Smooth muscle cell of the coronary artery (primary cell): ENCODE measurements around the gene SPACDR. TPM values are rescaled to one million over a fixed set of nuclear protein-coding genes. Genes with fewer than 3 reads are reported as not detected.

ENCODE experiments used
- total RNA-seq: library from RNA; depleted of rRNA; stranded (reverse); fragments of >200 nt; gene quantifications from 2 replicates; pipeline ENCODE4 v1.2.3, GENCODE V29; 2014; ENCODE audit warnings: low replicate concordance

SPACDR gene
- total RNA-seq: 0.38 and 0.70 TPM in 2 replicates

GRCh38 chr7:100464210-100464660 is at the start of gene SPACDR:
Gene SPACDR, minus strand, starts transcription at chr7:100464260. Its CDS starts 235 bp downstream, at chr7:100464025.

DNA sequence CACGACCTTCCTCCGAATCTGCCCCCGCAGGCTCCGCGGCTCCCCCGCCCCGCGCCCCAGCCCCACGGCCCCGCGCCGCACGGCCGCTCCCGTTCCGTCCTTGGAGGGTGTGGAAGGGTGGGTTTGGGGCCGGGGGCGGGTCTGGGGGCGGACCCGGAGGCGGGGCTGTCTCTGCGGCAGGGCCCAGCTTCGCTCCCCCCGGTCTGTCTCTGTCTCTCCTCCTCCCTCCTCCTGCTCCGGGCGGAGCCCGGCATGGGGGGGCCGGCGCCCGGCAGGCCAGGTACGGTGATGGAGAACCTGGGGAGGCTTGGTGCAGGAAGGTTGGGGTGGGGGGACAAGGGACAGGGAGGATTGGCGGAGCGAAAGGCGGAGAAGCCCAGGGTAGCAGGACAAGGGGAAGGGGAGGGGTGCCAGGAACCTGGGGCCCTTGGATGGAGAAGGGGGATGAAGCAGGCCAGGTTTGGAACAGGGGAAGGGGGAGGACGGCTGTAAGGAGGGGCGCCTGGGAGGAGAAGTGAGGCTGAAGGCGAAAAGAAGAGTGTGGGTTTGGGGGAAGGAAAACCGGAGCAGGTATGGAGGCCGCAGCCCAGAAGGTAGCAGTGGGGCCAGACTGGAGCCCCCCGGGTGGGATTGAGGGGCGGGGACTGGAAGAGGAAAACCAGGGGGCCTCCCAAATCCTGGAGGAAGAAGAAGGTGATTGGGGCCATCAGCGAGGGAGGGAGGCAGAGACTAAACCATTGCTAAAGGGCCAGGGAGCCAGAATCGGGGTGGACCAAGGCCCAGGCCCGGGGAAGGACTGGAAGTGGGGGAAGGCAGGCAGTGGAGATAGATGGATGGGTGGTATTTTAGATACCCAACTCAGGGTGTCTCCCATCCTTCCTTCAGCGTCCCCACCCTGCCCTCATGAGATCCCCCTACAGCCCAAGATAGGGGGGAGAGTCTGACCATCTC is 19.9 kb upstream of the SPACDR start, which contains the start of gene NYAP1:
Gene NYAP1, plus strand, starts transcription at position 206 of the 951 bp plus-strand sequence. CDS start 1,385 bp downstream, outside the sequence.

GRCh38 chr7:100478958-100479660 is 15.0 kb upstream of the SPACDR start, which contains the start of gene TSC22D4:
Gene TSC22D4, minus strand, starts transcription at chr7:100479214. Its CDS starts 1,176 bp downstream, at chr7:100478038.

DNA sequence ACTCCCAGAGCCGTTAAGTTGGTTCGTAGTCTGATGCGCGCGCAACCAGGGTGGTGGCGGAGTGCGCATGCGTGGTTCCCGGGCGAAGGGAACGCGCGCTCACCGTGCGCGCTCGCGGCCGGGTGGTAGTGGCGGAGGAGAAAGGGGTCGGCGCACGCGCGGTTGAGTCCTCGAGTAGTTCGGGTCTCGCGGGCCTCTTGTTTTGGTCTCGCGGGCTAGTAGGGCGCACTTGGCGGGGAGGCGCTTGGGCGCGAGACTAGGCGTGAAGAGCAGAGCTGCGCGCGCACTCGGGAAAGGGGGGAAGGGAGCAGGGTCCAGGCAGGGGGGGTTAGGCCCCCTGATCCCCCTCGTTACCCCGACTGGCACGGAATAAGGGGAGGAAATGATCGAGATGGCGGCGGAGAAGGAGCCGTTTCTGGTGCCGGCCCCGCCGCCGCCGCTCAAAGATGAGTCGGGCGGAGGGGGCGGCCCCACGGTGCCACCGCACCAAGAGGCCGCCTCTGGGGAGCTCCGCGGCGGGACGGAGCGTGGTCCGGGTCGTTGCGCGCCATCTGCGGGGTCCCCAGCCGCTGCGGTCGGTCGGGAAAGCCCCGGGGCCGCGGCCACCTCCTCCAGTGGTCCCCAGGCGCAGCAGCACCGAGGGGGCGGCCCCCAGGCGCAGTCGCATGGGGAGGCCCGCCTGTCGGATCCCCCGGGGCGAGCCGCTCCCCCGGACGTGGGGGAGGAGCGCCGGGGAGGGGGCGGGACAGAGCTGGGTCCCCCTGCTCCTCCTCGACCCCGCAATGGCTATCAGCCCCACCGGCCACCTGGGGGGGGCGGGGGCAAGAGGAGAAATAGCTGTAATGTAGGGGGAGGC is 34.2 kb downstream of the SPACDR start, which contains the start of gene MEPCE:
Gene MEPCE, plus strand, starts transcription at position 195 of the 856 bp plus-strand sequence. Its CDS starts 188 bp downstream, at position 383.

GRCh38 chr7:100428199-100428966 is 35.7 kb downstream of the SPACDR start, which contains the start of gene ZCWPW1:
Gene ZCWPW1, minus strand, starts transcription at chr7:100428703. Its CDS starts 8,054 bp downstream, at chr7:100420649.

Other genes starting within 250 kb of the SPACDR start
- gene PVRIG, start 244.3 kb downstream of the SPACDR start, total RNA-seq: not detected in 2 replicates
- not detected in 2 replicates for gene SPDYE3, start 156.6 kb downstream of the SPACDR start, total RNA-seq
- gene PILRB, start 106.1 kb downstream of the SPACDR start, total RNA-seq: 3.4 and 8.5 TPM in 2 replicates
- gene PILRA, start 90.8 kb downstream of the SPACDR start, total RNA-seq: 0.82 TPM in 1 of 2 replicates, not detected in the other
- gene ZCWPW1, start 35.6 kb downstream of the SPACDR start, total RNA-seq: 0.94 and 1.2 TPM in 2 replicates
- gene MEPCE, start 34.4 kb downstream of the SPACDR start, total RNA-seq: 18.1 and 22.9 TPM in 2 replicates
- 4.1 and 21.9 TPM in 2 replicates for gene PPP1R35, start 27.8 kb downstream of the SPACDR start, total RNA-seq
- 5.3 and 15.7 TPM in 2 replicates for gene TSC22D4, start 15.0 kb upstream of the SPACDR start, total RNA-seq
- gene NYAP1, start 19.7 kb upstream of the SPACDR start, total RNA-seq: 0.12 and 0.38 TPM in 2 replicates
- gene AGFG2, start 74.9 kb upstream of the SPACDR start, total RNA-seq: 1.2 and 4.7 TPM in 2 replicates
- 0.08 TPM in 1 of 2 replicates, not detected in the other for gene SAP25, start 109.6 kb upstream of the SPACDR start, total RNA-seq
- 2.2 and 5.3 TPM in 2 replicates for gene LRCH4, start 121.9 kb upstream of the SPACDR start, total RNA-seq
- gene FBXO24, start 122.1 kb upstream of the SPACDR start, total RNA-seq: 0.30 TPM in 1 of 2 replicates, not detected in the other
- gene PCOLCE, start 138.1 kb upstream of the SPACDR start, total RNA-seq: 46.9 and 69.1 TPM in 2 replicates
- 1.1 and 4.4 TPM in 2 replicates for gene MOSPD3, start 148.3 kb upstream of the SPACDR start, total RNA-seq
- under 0.01 and 0.08 TPM in 2 replicates for gene TFR2, start 177.3 kb upstream of the SPACDR start, total RNA-seq
- gene ACTL6B, start 192.2 kb upstream of the SPACDR start, total RNA-seq: not detected in 2 replicates
- 65.9 and 86.6 TPM in 2 replicates for gene GNB2, start 209.5 kb upstream of the SPACDR start, total RNA-seq
- 7.0 and 23.6 TPM in 2 replicates for gene GIGYF1, start 230.0 kb upstream of the SPACDR start, total RNA-seq
- 13.1 and 37.7 TPM in 2 replicates for gene POP7, start 241.9 kb upstream of the SPACDR start, total RNA-seq